ENCODE results near the gene TMPRSS13. TPM values are rescaled to one million over a fixed set of nuclear protein-coding genes. Genes with fewer than 3 reads are reported as not detected.
A peak's percentile ranks its signal among the peaks of the same experiment; 100 is the strongest.

TMPRSS13 gene
- total RNA-seq, 4 donors from 2014 or later = 0.60 to 1.7 TPM; not detected in 2

DNA sequence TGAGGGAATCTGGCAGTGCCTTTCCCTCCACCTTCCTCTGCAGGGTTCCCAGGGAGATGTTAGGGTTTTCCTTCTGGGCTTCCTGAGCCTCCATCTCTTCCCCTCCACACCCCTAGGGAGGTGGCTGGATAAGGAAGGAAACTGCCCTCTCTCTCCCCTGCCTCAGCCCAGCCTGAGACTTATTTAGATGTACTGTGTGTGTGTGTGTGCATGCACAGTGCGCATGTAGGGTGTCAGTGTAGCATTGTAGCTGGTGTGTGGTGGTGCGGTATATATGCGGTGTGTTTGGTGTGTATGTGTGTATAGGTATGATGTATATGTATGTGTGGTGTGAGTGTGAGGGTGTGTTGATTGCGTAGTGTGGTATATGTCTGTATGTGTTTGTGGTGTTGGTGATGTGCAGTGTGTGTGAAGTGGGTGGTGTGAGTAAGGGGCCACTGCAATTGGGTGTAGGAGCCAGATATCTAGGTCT, 54.3 kb downstream of the TMPRSS13 start:
- TF ChIP-seq, protein P1, sequence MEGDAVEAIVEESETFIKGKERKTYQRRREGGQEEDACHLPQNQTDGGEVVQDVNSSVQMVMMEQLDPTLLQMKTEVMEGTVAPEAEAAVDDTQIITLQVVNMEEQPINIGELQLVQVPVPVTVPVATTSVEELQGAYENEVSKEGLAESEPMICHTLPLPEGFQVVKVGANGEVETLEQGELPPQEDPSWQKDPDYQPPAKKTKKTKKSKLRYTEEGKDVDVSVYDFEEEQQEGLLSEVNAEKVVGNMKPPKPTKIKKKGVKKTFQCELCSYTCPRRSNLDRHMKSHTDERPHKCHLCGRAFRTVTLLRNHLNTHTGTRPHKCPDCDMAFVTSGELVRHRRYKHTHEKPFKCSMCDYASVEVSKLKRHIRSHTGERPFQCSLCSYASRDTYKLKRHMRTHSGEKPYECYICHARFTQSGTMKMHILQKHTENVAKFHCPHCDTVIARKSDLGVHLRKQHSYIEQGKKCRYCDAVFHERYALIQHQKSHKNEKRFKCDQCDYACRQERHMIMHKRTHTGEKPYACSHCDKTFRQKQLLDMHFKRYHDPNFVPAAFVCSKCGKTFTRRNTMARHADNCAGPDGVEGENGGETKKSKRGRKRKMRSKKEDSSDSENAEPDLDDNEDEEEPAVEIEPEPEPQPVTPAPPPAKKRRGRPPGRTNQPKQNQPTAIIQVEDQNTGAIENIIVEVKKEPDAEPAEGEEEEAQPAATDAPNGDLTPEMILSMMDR (IDR thresholded peaks at IDR 0.05) = no peak
- TF ChIP-seq POLR2A (IDR thresholded peaks at IDR 0.05) (no peak), EP300 (IDR thresholded peaks at IDR 0.05) (no peak)
- peak overlapping the region in 3 of 4 donors; percentile 11 to 87 (median 43) for H3K27ac ChIP-seq
- peaks cover 0 to 52% (median 9%) of the 10 kb centered on the region in 4 donors for H3K4me1 ChIP-seq
- DNase-seq (ENCODE audit: low spot score in 2 of 2) = no peak
- H3K4me3 ChIP-seq = peak overlapping the region in 1 of 4 donors; percentile 61
- 86 to 93% methylated on average over 4 of the region's 4 CpGs for WGBS, 2 donors
- H3K27me3 ChIP-seq = peaks cover 0 to 57% of the 10 kb centered on the region in 2 donors
- no peaks in the 10 kb centered on the region for H3K36me3 ChIP-seq
- H3K9me3 ChIP-seq = no peaks in the 10 kb centered on the region

DNA sequence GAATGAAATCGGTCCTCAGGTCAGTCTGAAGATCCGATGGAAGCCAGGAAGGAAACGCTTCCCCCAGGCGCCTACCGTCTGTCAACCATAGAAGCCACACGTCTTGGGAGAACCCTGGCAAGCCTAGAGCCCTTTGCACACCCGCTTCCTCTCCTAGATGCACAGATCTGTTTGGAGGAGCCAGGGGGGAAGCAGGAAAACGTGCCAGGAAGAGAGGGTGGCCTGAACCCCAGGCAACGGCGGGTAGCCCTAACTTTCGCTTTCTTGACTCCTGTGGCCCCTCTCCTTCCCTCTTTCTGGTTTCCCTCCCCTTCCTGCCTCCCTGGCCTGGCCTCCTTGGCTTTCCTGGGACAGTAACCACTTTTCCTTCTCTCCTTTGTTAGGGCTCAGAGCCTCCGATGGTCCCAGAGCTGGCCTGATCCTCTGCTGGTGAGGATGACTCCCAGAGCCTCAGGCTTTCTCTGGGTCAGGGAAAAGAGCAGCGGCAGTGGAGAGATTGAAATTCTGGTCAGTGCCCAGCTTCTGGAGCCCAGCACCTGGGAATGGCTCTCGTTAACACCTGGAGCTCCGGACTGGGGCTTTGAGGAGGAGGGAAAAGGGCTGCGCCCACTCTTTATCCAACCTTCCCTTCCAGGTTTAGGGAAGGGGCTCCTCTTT, 54.8 kb downstream of the TMPRSS13 start:
- no peak for DNase-seq (ENCODE audit: low spot score in 2 of 2)
- Histone ChIP-seq H3K36me3 (no peaks in the 10 kb centered on the region), H3K27me3 (peaks cover 0 to 55% of the 10 kb centered on the region in 2 donors), H3K4me3 (peak overlapping the region in 2 of 4 donors; percentile 4 to 61), H3K27ac (peak overlapping the region in 3 of 4 donors; percentile 11 to 87 (median 43)), H3K9me3 (no peaks in the 10 kb centered on the region), H3K4me1 (peaks cover 0 to 54% (median 9%) of the 10 kb centered on the region in 4 donors)
- no peak for TF ChIP-seq EP300 (IDR thresholded peaks at IDR 0.05)
- no peak for TF ChIP-seq POLR2A (IDR thresholded peaks at IDR 0.05)
- TF ChIP-seq, protein P1 (IDR thresholded peaks at IDR 0.05) = no peak
- WGBS, 2 donors = 56 to 62% methylated on average over 16 of the region's 16 CpGs

DNA sequence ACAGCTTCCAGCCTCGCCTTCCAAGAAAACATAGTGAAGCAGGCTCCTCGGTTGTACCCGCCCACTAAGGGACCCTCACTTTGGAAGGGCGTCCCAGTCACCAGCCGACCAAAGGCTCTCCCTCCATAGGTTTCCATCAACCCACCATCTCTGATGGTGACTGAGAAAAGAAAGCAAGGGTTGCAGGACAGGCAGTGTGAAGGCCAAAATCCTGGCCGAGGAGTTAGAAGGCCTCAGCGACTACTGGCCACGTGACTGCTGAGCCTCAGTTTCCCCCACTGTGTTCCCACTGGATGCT, 55.4 kb downstream of the TMPRSS13 start:
- Histone ChIP-seq H3K36me3 (no peaks in the 10 kb centered on the region), H3K9me3 (no peaks in the 10 kb centered on the region), H3K27ac (peak overlapping the region in 1 of 4 donors; percentile 87), H3K4me1 (peaks cover 0 to 54% (median 9%) of the 10 kb centered on the region in 4 donors), H3K4me3 (no peak overlapping the region), H3K27me3 (peaks cover 0 to 49% of the 10 kb centered on the region in 2 donors)
- no peak for DNase-seq (ENCODE audit: low spot score in 2 of 2)
- WGBS, 2 donors = 84 to 87% methylated on average over 8 of the region's 8 CpGs
- TF ChIP-seq, protein P1 (IDR thresholded peaks at IDR 0.05) = no peak
- TF ChIP-seq POLR2A (IDR thresholded peaks at IDR 0.05) (no peak), EP300 (IDR thresholded peaks at IDR 0.05) (no peak)

DNA sequence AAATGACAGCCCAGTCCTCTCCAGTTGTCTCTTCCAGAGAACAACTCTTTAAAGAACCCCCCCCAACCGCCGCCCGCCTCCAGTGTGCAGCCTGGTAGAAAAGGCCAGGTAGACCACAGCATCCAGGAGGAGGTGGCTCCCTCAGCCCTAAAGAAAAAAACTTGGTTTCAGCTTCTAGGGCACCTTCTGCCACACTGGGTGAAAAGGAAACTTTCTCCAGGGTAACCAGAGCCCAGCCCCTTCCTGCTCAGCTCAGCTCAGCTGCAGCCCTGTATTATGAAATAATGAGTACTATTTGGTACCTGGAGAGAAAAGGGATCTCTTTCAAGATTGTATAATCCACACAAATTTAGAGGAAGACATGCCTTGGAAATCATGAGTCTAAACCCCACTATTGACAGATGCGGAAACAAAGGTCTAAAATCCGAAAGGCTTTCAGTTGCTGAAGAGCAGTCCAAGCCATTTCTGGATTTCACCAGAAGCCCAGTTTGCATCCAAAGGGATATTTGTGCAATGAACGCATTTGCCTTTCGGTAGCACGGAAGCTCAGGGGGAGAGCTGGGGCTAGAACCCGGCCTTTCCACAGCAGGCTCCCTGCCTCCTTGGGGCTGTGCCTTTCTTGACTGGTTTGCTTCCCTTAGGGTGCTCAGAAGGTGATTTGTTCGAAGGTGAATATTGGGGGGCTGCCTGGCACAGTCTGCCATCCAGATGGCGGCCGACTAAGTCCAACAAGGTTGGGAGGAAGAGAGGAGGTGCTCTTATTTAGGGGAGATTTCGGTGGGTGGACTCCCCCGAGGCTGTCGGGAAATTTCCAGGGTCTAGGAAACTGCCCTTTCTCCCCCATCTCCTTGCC, 56.0 kb downstream of the TMPRSS13 start:
- Histone ChIP-seq H3K9me3 (no peaks in the 10 kb centered on the region), H3K36me3 (no peaks in the 10 kb centered on the region), H3K4me3 (no peak overlapping the region), H3K4me1 (peaks cover 0 to 54% (median 9%) of the 10 kb centered on the region in 4 donors), H3K27me3 (peaks cover 0 to 49% of the 10 kb centered on the region in 2 donors), H3K27ac (peak overlapping the region in 1 of 4 donors; percentile 87)
- TF ChIP-seq, protein P1 (IDR thresholded peaks at IDR 0.05) = no peak
- TF ChIP-seq EP300 (IDR thresholded peaks at IDR 0.05) (no peak), POLR2A (IDR thresholded peaks at IDR 0.05) (no peak)
- DNase-seq (ENCODE audit: low spot score in 2 of 2) = no peak
- 85 to 89% methylated on average over 15 of the region's 15 CpGs for WGBS, 2 donors
